Stimulated activated CD8-positive, alpha-beta memory T cell treated with anti-CD3 and anti-CD28 coated beads, Interleukin-12 subunit alpha, Interleukin-12 subunit beta, amount 100 ng/mL, for 24 hours (primary cell): ENCODE data around the gene PREX1.
A peak's percentile ranks its signal among the peaks of the same experiment; 100 is the strongest.

Source experiments
- DNase-seq: peaks from one replicate; pipeline ENCODE4 v3.0.0-alpha.2; 2020; ENCODE audit errors: extremely low read depth

PREX1 gene

GRCh38 chr20:48621376-48622078 is 206.3 kb downstream of the PREX1 start:
- no peak for DNase-seq

GRCh38 chr20:48620507-48621375 is 207.1 kb downstream of the PREX1 start:
- peak; percentile 20 for DNase-seq

GRCh38 chr20:48620154-48620506 is 207.7 kb downstream of the PREX1 start:
- DNase-seq = no peak

GRCh38 chr20:48619126-48620101 is 208.4 kb downstream of the PREX1 start:
- DNase-seq = no peak

- no peak for DNase-seq
Observed at GRCh38 chr20:48618631-48619030, 209.2 kb downstream of the PREX1 start.

- DNase-seq = no peak
Observed at GRCh38 chr20:48618052-48618451, 209.7 kb downstream of the PREX1 start.

GRCh38 chr20:48617481-48617880 is 210.3 kb downstream of the PREX1 start:
- no peak for DNase-seq

GRCh38 chr20:48616481-48616880 is 211.3 kb downstream of the PREX1 start:
- DNase-seq = no peak

- no peak for DNase-seq
Observed at GRCh38 chr20:48615871-48616270, 211.9 kb downstream of the PREX1 start.

- no peak for DNase-seq
Observed at GRCh38 chr20:48614593-48615274, 213.1 kb downstream of the PREX1 start.

GRCh38 chr20:48613926-48614325 is 213.9 kb downstream of the PREX1 start:
- no peak for DNase-seq

- no peak for DNase-seq
Observed at GRCh38 chr20:48612335-48612734, 215.5 kb downstream of the PREX1 start.

- no peak for DNase-seq
Observed at GRCh38 chr20:48610996-48611395, 216.8 kb downstream of the PREX1 start.

- no peak for DNase-seq
Observed at GRCh38 chr20:48609491-48609978, 218.3 kb downstream of the PREX1 start.

- no peak for DNase-seq
Observed at GRCh38 chr20:48608756-48609155, 219.0 kb downstream of the PREX1 start.

GRCh38 chr20:48607544-48607865 is 220.3 kb downstream of the PREX1 start:
- DNase-seq = no peak

- no peak for DNase-seq
Observed at GRCh38 chr20:48606841-48607543, 220.8 kb downstream of the PREX1 start.

- no peak for DNase-seq
Observed at GRCh38 chr20:48606172-48606840, 221.5 kb downstream of the PREX1 start.

GRCh38 chr20:48605364-48606171 is 222.2 kb downstream of the PREX1 start:
- DNase-seq = no peak
